ENCODE data around the gene ICE1.
"Not testable (repeated sequence)": the region's sequence is repeated elsewhere in the genome, so short reads cannot be mapped to it uniquely, and the experiment has no call there.

ICE1 gene

GRCh38 chr5:5421961-5422818 is at the start of gene ICE1:
Gene ICE1, plus strand, starts transcription at chr5:5422677. Its CDS starts 239 bp downstream, at chr5:5422916.
- DNase-seq, result peak; percentile 98

DNA sequence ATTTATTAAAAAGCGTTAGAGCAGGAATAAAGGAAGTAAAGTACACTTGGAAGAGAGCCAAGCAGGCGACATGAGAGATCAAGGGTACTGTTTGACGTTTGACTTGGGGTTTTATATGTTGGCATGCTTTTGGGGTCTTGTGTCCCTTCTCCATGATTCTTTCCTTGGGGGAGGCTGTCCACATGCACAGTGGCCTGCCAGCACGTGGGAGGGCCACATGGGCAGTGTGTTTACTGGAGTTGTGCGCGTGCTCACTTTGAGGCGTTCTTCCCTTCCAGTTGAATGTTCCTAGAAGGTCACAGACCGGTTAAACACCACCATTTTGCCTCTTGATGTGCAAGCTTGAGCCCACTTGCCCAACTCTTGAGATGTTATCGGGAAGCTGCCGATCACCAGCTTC is 49.5 kb upstream of the ICE1 start:
- DNase-seq, result no peak

GRCh38 chr5:5373351-5373989 is 49.0 kb upstream of the ICE1 start:
- DNase-seq, result no peak

DNA sequence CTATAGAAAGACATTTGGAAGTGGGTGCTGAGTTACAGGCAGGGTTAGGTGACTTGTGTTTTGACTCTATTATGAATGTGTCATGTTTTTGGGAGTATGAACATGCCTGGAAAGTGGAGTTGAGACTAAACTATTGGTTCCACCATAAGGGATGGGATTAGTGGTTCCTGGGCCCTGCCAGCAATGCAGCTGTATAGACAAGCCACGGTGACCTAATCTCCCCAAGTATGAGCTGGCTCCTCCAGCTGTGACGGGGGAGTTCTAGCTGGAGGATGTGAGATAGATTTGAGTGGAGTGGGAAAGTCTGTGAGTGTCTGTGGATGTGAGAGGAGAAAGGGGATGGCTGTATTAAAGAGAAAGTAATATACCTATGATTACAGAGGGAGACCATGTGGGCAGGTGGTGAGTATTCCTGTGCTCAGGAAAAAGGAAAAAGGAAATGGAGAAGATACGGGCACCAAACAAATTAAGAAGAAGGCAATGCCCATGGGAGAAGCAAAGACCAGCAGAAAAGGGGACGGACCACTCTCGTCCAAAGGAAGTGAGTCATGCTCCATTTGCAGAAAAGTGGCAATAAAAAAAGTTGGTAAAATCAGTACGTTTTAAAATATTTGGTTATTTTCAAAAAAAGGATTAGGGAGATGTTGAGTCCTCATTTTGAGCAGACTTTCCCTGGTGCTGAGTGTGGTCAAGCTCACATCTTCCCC is 48.3 kb upstream of the ICE1 start:
- no peak for DNase-seq

DNA sequence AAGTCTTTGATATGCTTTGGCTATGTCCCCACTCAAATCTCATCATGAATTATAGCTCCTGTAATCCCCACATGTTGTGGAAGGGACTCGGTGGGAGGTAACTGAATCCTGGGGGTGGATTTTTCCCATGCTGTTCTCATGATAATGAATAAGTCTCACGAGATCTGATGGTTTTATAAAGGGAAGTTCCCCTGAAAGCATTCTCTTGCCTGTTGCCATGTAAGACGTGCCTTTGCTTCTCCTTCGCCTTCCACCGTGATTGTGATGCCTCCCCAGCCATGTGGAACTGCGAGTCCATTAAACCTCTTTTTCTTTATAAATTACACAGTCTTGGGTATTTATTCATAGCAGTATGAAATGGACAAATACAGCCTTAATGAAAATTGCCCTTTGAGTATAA is 44.7 kb upstream of the ICE1 start:
- DNase-seq, result no peak

DNA sequence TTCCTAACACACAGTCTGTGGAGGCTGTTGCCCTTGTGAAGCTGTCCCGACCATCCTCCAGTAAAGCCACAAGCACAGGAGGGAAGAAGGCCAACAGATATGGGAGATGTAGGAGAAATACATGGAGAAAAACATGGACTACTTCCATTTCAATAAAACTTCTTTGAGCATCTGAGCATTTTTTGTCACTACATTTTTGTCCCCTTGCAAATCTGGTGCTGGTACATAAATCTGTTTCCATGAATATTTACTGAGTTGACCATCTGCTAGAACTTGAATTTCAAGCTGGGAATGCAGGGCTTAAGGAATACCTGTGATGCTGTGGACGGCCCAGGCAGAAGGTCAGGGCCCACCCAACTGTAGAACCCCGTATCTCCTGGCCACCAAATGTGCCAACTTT is 43.9 kb upstream of the ICE1 start:
- DNase-seq, result no peak

- no peak for DNase-seq
These were observed 42.2 kb upstream of the ICE1 start for GRCh38 chr5:5380298-5380697.

DNA sequence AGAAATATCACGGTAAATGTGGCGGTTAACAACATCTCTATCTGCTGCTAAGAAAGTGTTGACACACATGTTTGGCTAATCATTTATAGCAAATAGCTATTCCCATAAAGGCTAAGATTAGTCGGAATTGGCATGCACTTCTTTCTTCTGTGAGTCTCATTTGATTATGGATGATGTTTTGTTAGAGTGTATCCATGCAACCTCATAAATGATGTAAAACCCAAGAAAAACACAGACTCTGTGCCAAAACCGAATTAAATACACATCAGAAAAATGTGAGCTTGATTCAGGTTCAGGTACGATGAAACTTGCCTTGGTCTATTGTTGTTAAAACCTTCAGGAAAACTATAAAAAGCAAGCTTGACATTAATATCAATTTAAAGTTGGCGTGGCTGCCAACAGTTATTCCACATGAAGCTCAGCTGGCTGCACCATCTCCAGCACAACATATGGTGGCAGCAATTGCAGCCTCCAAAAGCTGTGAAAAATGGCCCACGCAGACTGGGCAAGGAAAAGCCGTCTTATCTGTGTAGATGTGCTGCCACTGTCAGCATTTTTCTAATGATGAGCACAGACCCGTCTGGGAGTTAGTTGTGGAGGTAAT is 41.1 kb upstream of the ICE1 start:
- DNase-seq, result no peak

GRCh38 chr5:5383461-5383860 is 39.0 kb upstream of the ICE1 start:
- no peak for DNase-seq

- no peak for DNase-seq
These were observed 37.7 kb upstream of the ICE1 start for GRCh38 chr5:5384660-5385330.

- DNase-seq, result no peak
These were observed 37.2 kb upstream of the ICE1 start for GRCh38 chr5:5385331-5385662.

DNA sequence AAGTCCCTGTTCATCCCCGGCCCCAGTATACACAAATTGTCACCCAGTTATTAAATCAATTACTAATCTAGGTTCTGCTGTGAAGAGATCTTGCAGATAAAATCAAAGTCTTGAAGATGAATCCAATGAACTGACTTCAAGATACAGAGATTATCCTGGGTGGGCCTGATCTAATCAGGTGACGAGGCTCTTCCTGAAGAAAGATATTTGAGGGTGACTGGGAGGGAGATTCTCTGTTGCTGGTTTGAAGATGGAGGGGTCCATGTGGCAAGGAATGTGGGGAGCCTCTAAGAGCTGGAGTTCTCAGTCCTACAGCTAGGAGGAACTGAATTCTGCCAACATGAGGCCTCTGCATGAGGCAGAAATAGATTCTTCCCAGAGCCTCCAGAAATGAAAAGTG is 36.1 kb upstream of the ICE1 start:
- no peak for DNase-seq

DNA sequence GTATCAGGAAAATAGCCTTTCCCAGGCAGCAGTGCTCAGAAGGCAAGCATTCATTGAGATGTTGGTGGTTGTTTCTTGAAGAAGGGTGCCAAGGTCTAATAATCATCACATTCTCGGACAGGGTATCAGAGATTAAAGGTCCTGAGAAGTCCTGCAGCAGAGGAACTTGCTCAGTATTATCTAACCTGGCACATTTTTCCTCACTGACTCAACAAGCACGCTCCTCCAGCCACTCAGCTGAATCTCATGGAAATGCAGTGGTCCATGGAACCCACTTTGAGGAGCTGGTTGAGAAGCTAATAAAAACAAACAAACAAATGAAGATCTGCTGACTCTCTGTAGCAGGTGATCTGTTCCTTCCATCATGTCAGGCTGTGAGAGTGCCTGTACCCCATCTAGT is 35.3 kb upstream of the ICE1 start:
- no peak for DNase-seq

DNA sequence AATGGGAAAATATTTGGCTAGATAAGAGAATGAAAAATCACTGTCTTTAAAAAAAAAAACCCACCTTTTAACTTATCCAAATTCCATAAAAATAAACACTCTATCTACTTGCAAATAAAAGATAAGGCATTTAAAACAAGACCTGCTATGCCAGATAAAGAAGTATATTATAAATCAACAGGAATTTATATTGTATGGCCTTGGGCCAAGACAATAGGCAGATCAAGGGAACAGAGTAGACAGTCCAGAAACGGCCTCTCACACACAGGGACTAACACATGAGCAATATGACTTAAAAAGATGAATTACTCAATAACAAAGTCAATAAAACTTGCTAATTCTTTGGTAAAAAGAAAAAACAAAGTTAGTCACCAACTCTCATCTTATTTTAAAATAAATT is 34.7 kb upstream of the ICE1 start:
- DNase-seq, result no peak

- not testable (repeated sequence) for DNase-seq
These were observed 32.2 kb upstream of the ICE1 start for GRCh38 chr5:5390121-5390869.

GRCh38 chr5:5392504-5392903 is 30.0 kb upstream of the ICE1 start:
- not testable (repeated sequence) for DNase-seq

- peak; percentile 31 for DNase-seq
These were observed 28.0 kb upstream of the ICE1 start for GRCh38 chr5:5394384-5394986.

DNA sequence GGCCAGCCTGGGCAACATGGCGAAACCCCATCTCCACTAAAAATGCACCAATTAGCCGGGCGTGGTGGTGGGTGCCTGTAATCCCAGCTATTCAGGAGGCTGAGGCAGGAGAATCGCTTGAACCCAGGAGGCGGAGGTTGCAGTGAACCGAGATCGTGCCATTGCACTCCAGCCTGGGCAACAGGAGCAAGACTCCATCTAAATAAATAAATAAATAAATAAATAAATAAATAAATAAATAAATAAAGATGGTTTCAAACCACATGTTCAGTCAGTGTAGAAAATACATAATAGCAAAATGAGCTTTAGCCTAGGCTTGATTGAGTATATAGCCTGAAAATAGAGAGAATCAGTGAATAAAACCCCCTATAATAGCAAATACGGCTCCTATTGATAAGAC is 27.4 kb upstream of the ICE1 start:
- DNase-seq, result not testable (repeated sequence)

DNA sequence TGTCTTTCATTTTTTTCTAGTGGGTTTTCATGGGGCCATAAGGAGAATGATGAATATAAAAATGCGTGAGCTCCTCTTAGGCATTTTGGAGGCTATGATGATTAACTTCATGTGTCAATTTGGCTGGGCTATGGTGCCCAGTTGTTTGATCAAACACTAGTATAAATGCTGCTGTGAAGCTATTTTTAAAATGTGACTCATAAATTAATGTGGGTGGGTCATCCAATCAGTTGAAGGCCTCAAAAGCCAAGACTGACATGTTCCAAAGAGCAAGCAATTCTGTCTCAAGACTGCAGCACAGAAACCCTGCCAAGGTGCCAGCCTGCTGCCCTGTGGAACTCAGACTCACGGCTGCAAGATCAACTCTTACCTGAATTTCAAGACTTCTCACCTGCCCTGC is 24.4 kb upstream of the ICE1 start:
- DNase-seq, result no peak

GRCh38 chr5:5401095-5401494 is 21.4 kb upstream of the ICE1 start:
- no peak for DNase-seq

DNA sequence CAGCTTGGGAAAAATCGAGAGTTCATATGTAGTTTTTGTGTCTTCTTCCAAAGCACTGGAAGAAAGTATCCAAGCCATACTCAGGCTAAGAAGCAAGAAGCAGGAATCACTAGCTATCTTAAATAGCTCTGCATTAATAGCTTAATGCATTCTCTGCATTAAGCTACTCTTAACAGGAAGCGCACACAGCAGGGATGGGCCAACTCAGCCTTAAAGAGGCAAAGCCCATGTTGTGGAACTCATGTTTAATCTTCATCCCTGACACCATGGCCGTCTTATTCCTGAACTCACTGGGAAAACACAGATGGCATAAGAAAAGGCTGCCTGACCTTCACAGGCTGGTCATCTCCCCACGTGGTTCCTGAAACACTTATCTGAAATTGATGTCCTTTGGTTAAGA is 18.7 kb upstream of the ICE1 start:
- no peak for DNase-seq

GRCh38 chr5:5404381-5404780 is 18.1 kb upstream of the ICE1 start:
- DNase-seq, result no peak

Measured in DMS153 (cell line).